Hepatocyte (in vitro differentiated cells): ENCODE measurements around the gene CATSPER1. TPM values are rescaled to one million over a fixed set of nuclear protein-coding genes. Genes with fewer than 3 reads are reported as not detected.

Source experiments
- DNase-seq: peaks from one replicate; pipeline ENCODE4 v3.0.0-alpha.2; 2016; ENCODE audit warnings: low spot score
- H2AFZ ChIP-seq: fragments of 200-600 bp; sonication (generic); 2 replicates; pipeline ENCODE4 v1.6.0; 2016; ENCODE audit warnings: antibody characterized with exemption, mild to moderate bottlenecking
- H3K27ac ChIP-seq: fragments of 200-600 bp; sonication (generic); 2 replicates; pipeline ENCODE4 v1.5.1; 2016; ENCODE audit warnings: mild to moderate bottlenecking
- H3K27me3 ChIP-seq: fragments of 200-600 bp; sonication (generic); 2 replicates; pipeline ENCODE4 v1.6.1; 2016
- H3K36me3 ChIP-seq: fragments of 200-600 bp; sonication (generic); replicated peaks from 2 replicates; pipeline ENCODE4 v1.5.1; 2016; ENCODE audit warnings: low read depth; ENCODE audit not compliant: insufficient read depth
- H3K4me1 ChIP-seq: fragments of 200-600 bp; sonication (generic); 2 replicates; pipeline ENCODE4 v1.5.1; 2016; ENCODE audit warnings: mild to moderate bottlenecking, moderate library complexity; ENCODE audit not compliant: insufficient read depth
- H3K4me2 ChIP-seq: fragments of 200-600 bp; sonication (generic); 2 replicates; pipeline ENCODE4 v1.6.0; 2016
- H3K4me3 ChIP-seq: fragments of 200-600 bp; sonication (generic); 2 replicates; pipeline ENCODE4 v1.5.1; 2016; ENCODE audit warnings: mild to moderate bottlenecking
- H3K79me2 ChIP-seq: fragments of 200-600 bp; sonication (generic); 2 replicates; pipeline ENCODE4 v1.6.0; 2017; ENCODE audit warnings: mild to moderate bottlenecking
- H3K9me2 ChIP-seq: fragments of 200-600 bp; sonication (generic); replicated peaks from 2 replicates; pipeline ENCODE4 v1.6.0; 2017; ENCODE audit warnings: mild to moderate bottlenecking; ENCODE audit not compliant: insufficient read depth
- H3K9me3 ChIP-seq: fragments of 200-600 bp; sonication (generic); 2 replicates; pipeline ENCODE4 v1.5.1; 2016; ENCODE audit warnings: low read depth, mild to moderate bottlenecking
- H4K20me1 ChIP-seq: fragments of 200-600 bp; sonication (generic); 2 replicates; pipeline ENCODE4 v1.6.0; 2016; ENCODE audit warnings: mild to moderate bottlenecking; ENCODE audit not compliant: insufficient read depth, poor library complexity, severe bottlenecking
- CTCF ChIP-seq: fragments of 200-600 bp; sonication (generic); IDR thresholded peaks from 2 replicates; pipeline ENCODE4 v1.5.1; 2016; ENCODE audit warnings: antibody characterized with exemption, mild to moderate bottlenecking; ENCODE audit not compliant: poor library complexity
- EZH2 ChIP-seq: fragments of 200-600 bp; sonication (generic); IDR thresholded peaks from 2 replicates; pipeline ENCODE4 v1.6.1; 2016; ENCODE audit warnings: antibody characterized with exemption, mild to moderate bottlenecking, borderline replicate concordance
- EZH2phosphoT487 ChIP-seq: fragments of 200-600 bp; sonication (generic); IDR thresholded peaks from one replicate; pipeline ENCODE4 v1.6.1; 2018; ENCODE audit warnings: antibody characterized with exemption, mild to moderate bottlenecking, low read depth, moderate library complexity; ENCODE audit not compliant: unreplicated experiment, severe bottlenecking
- WGBS: methylation state at CpG from one replicate; pipeline ENCODE4 v1.1.6; 2016; ENCODE audit warnings: low lambda C conversion rate; ENCODE audit errors: missing lambda C conversion rate; 5-methylcytosine and 5-hydroxymethylcytosine counted together
- polyA plus RNA-seq: library from polyadenylated mRNA; unstranded; fragments of >200 nt; fragmentation: Nextera tagmentation; extraction: Ambion mirVana; gene quantifications from 2 replicates; pipeline ENCODE4 v1.2.1, GENCODE V29; 2016
- total RNA-seq: library from RNA; depleted of rRNA; stranded (reverse); fragments of >200 nt; gene quantifications from 2 replicates; pipeline ENCODE4 v1.2.3, GENCODE V29; 2014

The CATSPER1 gene
- total and polyA plus RNA-seq, 2 experiments from 2014 or later, result not detected

- Histone ChIP-seq H3K4me3 (no peak overlapping the region), H3K9me2 (no peaks in the 10 kb centered on the region), H3K27me3 (no peaks in the 10 kb centered on the region), H3K36me3 (no peaks in the 10 kb centered on the region), H3K4me2 (peak overlapping the region; percentile 82), H3K79me2 (no peaks in the 10 kb centered on the region), H3K27ac (no peak overlapping the region), H4K20me1 (no peaks in the 10 kb centered on the region), H3K9me3 (no peaks in the 10 kb centered on the region), H3K4me1 (no peaks in the 10 kb centered on the region), H2AFZ (peak overlapping the region; percentile 40)
- WGBS, result 28% methylated on average over 45 of the region's 46 CpGs
- TF ChIP-seq EZH2, result no peak
- TF ChIP-seq CTCF, result peak; percentile 83
- TF ChIP-seq EZH2phosphoT487, result no peak
- DNase-seq, result peak; percentile 81
Observed at GRCh38 chr11:66022401-66023185, 3.7 kb downstream of the CATSPER1 start.

- Histone ChIP-seq H3K4me2 (no peak overlapping the region), H3K9me3 (no peaks in the 10 kb centered on the region), H3K27ac (no peak overlapping the region), H3K27me3 (no peaks in the 10 kb centered on the region), H3K4me1 (no peaks in the 10 kb centered on the region), H3K9me2 (no peaks in the 10 kb centered on the region), H4K20me1 (no peaks in the 10 kb centered on the region), H3K79me2 (no peaks in the 10 kb centered on the region), H3K36me3 (no peaks in the 10 kb centered on the region), H3K4me3 (no peak overlapping the region), H2AFZ (no peak overlapping the region)
- TF ChIP-seq EZH2 (no peak), EZH2phosphoT487 (no peak), CTCF (no peak)
- 85% methylated on average over 23 of the region's 25 CpGs for whole genome bisulfite sequencing
- DNase-seq, result no peak
Observed at GRCh38 chr11:66020618-66021357, 5.5 kb downstream of the CATSPER1 start.

- no peak overlapping the region for H3K27ac ChIP-seq
Observed at GRCh38 chr11:66020212-66020611, 6.1 kb downstream of the CATSPER1 start.

More at GRCh38 chr11:66020212-66020611, 6.1 kb downstream of the CATSPER1 start:
- Histone ChIP-seq H4K20me1 (no peaks in the 10 kb centered on the region), H3K4me2 (no peak overlapping the region), H3K9me2 (no peaks in the 10 kb centered on the region), H3K9me3 (no peaks in the 10 kb centered on the region), H3K4me1 (no peaks in the 10 kb centered on the region), H3K79me2 (no peaks in the 10 kb centered on the region), H3K36me3 (no peaks in the 10 kb centered on the region), H2AFZ (no peak overlapping the region), H3K4me3 (no peak overlapping the region), H3K27me3 (no peaks in the 10 kb centered on the region)
- 81% methylated on average over 7 of the region's 8 CpGs for WGBS
- DNase-seq, result no peak
- TF ChIP-seq EZH2phosphoT487 (no peak), CTCF (no peak), EZH2 (no peak)
